ENCODE data around the gene RARB.

Gene RARB

GRCh38 chr3:25448750-25449692, 21.0 kb downstream of the RARB start:
- no peak for DNase-seq (ENCODE audit: low read depth in 2 of 2)

- DNase-seq (ENCODE audit: low read depth in 2 of 2), result no peak
Measured at GRCh38 chr3:25449857-25450256, 21.8 kb downstream of the RARB start.

GRCh38 chr3:25452192-25452591, 24.1 kb downstream of the RARB start:
- no peak for DNase-seq (ENCODE audit: low read depth in 2 of 2)

GRCh38 chr3:25452740-25453139, 24.7 kb downstream of the RARB start:
- no peak for DNase-seq (ENCODE audit: low read depth in 2 of 2)

- DNase-seq (ENCODE audit: low read depth in 2 of 2), result no peak
Measured at GRCh38 chr3:25453619-25454004, 25.5 kb downstream of the RARB start.

GRCh38 chr3:25454005-25454927, 26.2 kb downstream of the RARB start:
- no peak for DNase-seq (ENCODE audit: low read depth in 2 of 2)

GRCh38 chr3:25455441-25456132, 27.5 kb downstream of the RARB start:
- no peak for DNase-seq (ENCODE audit: low read depth in 2 of 2)

- DNase-seq (ENCODE audit: low read depth in 2 of 2), result no peak
Measured at GRCh38 chr3:25456723-25457670, 28.9 kb downstream of the RARB start.

- no peak for DNase-seq (ENCODE audit: low read depth in 2 of 2)
Measured at GRCh38 chr3:25457671-25458419, 29.8 kb downstream of the RARB start.

- DNase-seq (ENCODE audit: low read depth in 2 of 2), result no peak
Measured at GRCh38 chr3:25458420-25458814, 30.4 kb downstream of the RARB start.

- DNase-seq (ENCODE audit: low read depth in 2 of 2), result no peak
Measured at GRCh38 chr3:25460751-25461150, 32.7 kb downstream of the RARB start.

- DNase-seq (ENCODE audit: low read depth in 2 of 2), result no peak
Measured at GRCh38 chr3:25461946-25462345, 33.9 kb downstream of the RARB start.

GRCh38 chr3:25462495-25462894, 34.4 kb downstream of the RARB start:
- DNase-seq (ENCODE audit: low read depth in 2 of 2), result no peak

GRCh38 chr3:25463836-25464418, 35.9 kb downstream of the RARB start:
- DNase-seq (ENCODE audit: low read depth in 2 of 2), result no peak

GRCh38 chr3:25465266-25465860, 37.3 kb downstream of the RARB start:
- DNase-seq (ENCODE audit: low read depth in 2 of 2), result no peak

- DNase-seq (ENCODE audit: low read depth in 2 of 2), result no peak
Measured at GRCh38 chr3:25468866-25469319, 40.8 kb downstream of the RARB start.

- no peak for DNase-seq (ENCODE audit: low read depth in 2 of 2)
Measured at GRCh38 chr3:25469558-25469957, 41.5 kb downstream of the RARB start.

- no peak for DNase-seq (ENCODE audit: low read depth in 2 of 2)
Measured at GRCh38 chr3:25471081-25471768, 43.2 kb downstream of the RARB start.

GRCh38 chr3:25472153-25472552, 44.1 kb downstream of the RARB start:
- DNase-seq (ENCODE audit: low read depth in 2 of 2), result no peak
